Brain microvascular endothelial cell (primary cell): ENCODE data around the gene PRMT7.

Experiments used
- DNase-seq: peaks from one replicate; pipeline ENCODE4 v3.0.0-alpha.2; 2020
- H3K27ac ChIP-seq: fragments of 250-450 bp; sonication (Bioruptor Pico); 2 replicates; pipeline ENCODE4 v1.5.1; 2020; ENCODE audit warnings: mild to moderate bottlenecking, moderate library complexity
- H3K27me3 ChIP-seq: fragments of 250-450 bp; sonication (Bioruptor Pico); replicated peaks from 2 replicates; pipeline ENCODE4 v1.5.1; 2020; ENCODE audit warnings: mild to moderate bottlenecking
- H3K36me3 ChIP-seq: fragments of 250-450 bp; sonication (Bioruptor Pico); replicated peaks from 2 replicates; pipeline ENCODE4 v1.5.1; 2020; ENCODE audit warnings: mild to moderate bottlenecking
- H3K4me3 ChIP-seq: 2 replicates; pipeline ENCODE4 v1.5.1; 2011; ENCODE audit warnings: low read depth, mild to moderate bottlenecking, control low read depth, low read length, moderate library complexity
- in situ Hi-C: cut with HindIII; loops from 2 replicates; pipeline ENCODE4 v1.10.0; 2017; ENCODE audit warnings: low sequenced_read_pairs, low pct_ligation_motif_present
- TF ChIP-seq, protein P1 (sequence below): IDR thresholded peaks from 2 replicates; pipeline ENCODE4 v1.5.1; 2011; ENCODE audit warnings: low read depth, mild to moderate bottlenecking, moderate library complexity, low read length, control low read depth, inconsistent platforms; ENCODE audit errors: missing control alignments

PRMT7 gene

DNA sequence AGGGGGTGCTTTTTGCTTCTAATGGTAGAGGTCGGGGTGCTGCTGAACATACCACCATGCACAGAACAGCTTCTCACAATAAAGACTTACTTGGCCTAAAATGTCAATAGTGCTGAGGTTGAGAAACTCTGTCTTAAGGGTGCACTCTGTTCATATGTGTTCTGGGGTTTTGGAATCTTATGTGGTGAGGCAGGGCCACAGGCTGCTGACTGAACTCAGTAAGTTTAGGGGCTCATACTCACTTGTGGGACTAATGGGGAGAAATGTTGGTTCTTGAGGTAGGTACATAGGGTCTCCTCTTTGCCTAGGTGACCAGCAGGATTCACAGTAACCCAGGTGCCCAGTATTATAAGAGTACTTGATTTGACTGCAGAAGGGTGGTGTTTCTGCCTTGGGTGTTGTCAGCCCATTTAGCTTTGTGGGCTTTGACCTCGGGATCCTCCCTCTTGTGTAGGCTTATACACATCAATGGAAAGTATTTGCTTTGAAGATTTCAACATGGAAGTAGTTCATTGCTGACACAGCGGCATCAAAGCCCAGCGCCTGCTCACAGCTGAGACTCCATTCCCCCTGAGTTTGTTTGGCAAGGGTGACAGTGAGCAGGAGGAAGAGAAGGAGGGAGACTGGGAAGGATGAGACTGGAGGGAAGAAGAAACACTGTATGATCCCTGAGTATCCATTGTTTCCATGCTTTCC, 29.3 kb upstream of the PRMT7 start:
- Histone ChIP-seq H3K36me3 (peaks cover 38% of the 10 kb centered on the region), H3K4me3 (no peak overlapping the region), H3K27me3 (no peaks in the 10 kb centered on the region), H3K27ac (no peak overlapping the region)
- in situ Hi-C loops: no loop called here
- TF ChIP-seq, protein P1, sequence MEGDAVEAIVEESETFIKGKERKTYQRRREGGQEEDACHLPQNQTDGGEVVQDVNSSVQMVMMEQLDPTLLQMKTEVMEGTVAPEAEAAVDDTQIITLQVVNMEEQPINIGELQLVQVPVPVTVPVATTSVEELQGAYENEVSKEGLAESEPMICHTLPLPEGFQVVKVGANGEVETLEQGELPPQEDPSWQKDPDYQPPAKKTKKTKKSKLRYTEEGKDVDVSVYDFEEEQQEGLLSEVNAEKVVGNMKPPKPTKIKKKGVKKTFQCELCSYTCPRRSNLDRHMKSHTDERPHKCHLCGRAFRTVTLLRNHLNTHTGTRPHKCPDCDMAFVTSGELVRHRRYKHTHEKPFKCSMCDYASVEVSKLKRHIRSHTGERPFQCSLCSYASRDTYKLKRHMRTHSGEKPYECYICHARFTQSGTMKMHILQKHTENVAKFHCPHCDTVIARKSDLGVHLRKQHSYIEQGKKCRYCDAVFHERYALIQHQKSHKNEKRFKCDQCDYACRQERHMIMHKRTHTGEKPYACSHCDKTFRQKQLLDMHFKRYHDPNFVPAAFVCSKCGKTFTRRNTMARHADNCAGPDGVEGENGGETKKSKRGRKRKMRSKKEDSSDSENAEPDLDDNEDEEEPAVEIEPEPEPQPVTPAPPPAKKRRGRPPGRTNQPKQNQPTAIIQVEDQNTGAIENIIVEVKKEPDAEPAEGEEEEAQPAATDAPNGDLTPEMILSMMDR: no peak
- no peak for DNase-seq

DNA sequence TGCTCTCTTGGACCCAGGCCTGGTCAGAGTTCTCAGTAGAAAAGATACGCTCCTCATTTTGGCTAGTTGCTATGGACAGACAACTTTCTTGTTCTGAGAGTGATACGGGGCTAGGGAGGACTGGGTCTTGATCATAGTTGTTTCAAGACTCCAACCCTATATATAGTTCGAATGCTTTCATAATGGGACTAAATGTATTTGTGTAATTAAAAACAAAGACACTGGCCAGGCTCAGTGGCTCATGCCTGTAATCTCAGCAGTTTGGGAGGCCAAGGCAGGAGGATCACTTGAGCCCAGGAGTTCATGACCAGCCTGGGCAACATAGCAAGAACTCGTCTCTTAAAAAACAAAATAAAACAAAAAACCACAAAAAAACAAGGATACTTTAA, 28.8 kb upstream of the PRMT7 start:
- Histone ChIP-seq H3K4me3 (no peak overlapping the region), H3K27ac (no peak overlapping the region), H3K27me3 (no peaks in the 10 kb centered on the region), H3K36me3 (peaks cover 41% of the 10 kb centered on the region)
- TF ChIP-seq, protein P1: no peak
- in situ Hi-C loops: no loop called here
- DNase-seq: no peak

DNA sequence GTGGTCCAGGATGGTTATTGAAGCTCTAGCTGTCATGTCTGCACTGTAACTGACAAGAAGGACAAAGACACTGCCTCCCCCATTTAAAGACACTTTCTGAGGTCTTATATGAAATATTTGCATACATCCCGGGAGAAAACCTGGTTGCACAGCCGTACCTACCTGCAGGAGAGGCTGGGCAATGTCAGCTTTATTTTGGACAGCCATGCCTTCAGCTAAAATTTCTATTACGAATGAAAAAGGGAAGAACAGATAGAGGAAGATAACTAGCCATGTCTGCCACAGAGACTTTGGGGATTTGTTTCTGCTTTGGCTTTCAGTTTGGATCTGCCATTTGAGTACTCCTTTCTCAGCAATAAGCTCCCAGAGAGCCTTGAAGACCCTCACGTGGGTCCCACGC, 27.5 kb upstream of the PRMT7 start:
- DNase-seq: no peak
- H3K36me3 ChIP-seq: peaks cover 41% of the 10 kb centered on the region
- no peaks in the 10 kb centered on the region for H3K27me3 ChIP-seq
- no peak overlapping the region for H3K27ac ChIP-seq
- TF ChIP-seq, protein P1: no peak
- in situ Hi-C loops: no loop called here
- H3K4me3 ChIP-seq: no peak overlapping the region

DNA sequence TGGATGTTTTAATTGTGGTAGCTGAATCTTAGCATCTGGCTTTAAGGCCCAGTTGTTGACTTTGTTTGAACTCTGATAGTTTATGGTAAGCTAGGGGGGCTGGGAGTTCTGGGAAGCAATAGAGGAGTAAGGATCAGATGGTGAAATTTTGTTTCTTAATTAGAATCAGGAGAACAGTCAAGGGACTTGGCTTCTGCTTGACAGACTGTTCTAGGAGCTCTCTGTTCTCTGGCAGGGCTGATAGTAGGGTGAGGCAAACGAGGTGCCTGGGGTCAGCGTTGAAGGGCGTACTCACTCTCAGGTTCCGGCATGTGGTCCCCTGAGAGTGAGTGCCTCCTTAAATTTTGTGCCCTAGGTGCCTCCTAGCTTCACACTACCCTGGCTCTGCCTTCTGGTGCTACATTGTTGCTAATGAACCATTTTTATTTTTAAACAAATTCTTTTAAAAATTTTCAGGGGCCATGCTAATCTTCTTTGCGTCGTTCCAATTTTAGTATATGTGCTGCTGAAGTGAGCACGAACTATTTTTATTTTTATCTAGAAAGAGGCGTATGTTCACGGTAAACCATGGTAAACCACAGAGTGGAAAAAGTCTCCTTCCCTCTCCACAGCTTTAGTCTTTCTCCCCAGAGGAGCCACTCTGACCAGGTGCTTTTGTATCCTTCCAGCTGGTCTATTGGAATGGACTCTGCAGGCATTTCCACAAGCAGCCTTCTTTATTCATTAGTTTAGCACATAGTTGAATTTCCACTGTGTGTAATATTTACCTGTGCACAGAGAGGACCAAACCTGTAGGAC, 26.8 kb upstream of the PRMT7 start:
- DNase-seq: no peak
- peaks cover 41% of the 10 kb centered on the region for H3K36me3 ChIP-seq
- H3K4me3 ChIP-seq: no peak overlapping the region
- in situ Hi-C loops: no loop called here
- TF ChIP-seq, protein P1: no peak
- H3K27ac ChIP-seq: no peak overlapping the region
- no peaks in the 10 kb centered on the region for H3K27me3 ChIP-seq

DNA sequence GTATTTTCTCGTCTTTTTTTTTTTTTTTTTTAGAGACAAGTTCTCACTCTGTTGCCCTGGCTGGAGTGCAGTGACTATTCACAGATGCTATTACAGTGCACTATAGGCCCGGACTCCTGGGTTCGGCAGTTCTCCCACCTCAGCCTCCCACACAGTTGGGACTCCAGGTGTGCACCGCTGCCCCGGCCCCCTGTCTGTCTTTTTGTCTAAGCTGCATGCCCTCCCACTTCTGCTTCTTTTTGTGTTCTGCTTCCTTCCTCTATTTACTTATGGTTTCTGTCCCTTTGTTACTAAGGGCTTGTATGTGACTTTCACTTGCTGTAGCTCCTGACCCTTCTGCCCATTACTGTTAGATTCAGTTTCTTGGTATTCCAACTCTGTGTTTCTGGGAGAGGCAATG, 26.0 kb upstream of the PRMT7 start:
- in situ Hi-C loops: no loop called here
- DNase-seq: no peak
- no peak overlapping the region for H3K27ac ChIP-seq
- peaks cover 36% of the 10 kb centered on the region for H3K36me3 ChIP-seq
- no peak overlapping the region for H3K4me3 ChIP-seq
- TF ChIP-seq, protein P1: no peak
- no peaks in the 10 kb centered on the region for H3K27me3 ChIP-seq
